SK-N-SH (cell line): ENCODE results near the gene TRIM15. TPM values are rescaled to one million over a fixed set of nuclear protein-coding genes. Genes with fewer than 3 reads are reported as not detected.

Experiments used
- CTCF ChIA-PET: fragments of 300-600, 350-600 bp; formaldehyde crosslinking; extraction: SDS; loops from one replicate; lab custom pipeline; 2021; lab: Yijun Ruan, JAX
- POLR2A ChIA-PET: fragments of 350-600 bp; sonication (Branson Sonifier 250); formaldehyde crosslinking; extraction: SDS; loops from one replicate; lab custom pipeline; 2020; ENCODE audit warnings: antibody characterized with exemption, inconsistent platforms; lab: Yijun Ruan, JAX
- DNase-seq: peaks from one replicate; pipeline ENCODE4 v3.0.0; 2012
- H2AFZ ChIP-seq: fragments of 200-600 bp; sonication (generic); 2 replicates; pipeline ENCODE4 v1.8.1; 2016; ENCODE audit warnings: antibody characterized with exemption, mild to moderate bottlenecking, low read depth
- H3F3A ChIP-seq: fragments of 200-600 bp; sonication (generic); replicated peaks from 2 replicates; pipeline ENCODE3; 2016; ENCODE audit warnings: antibody characterized with exemption, mild to moderate bottlenecking; ENCODE audit not compliant: insufficient read depth
- H3K27ac ChIP-seq, 2 experiments: fragments of 200-500 bp in 1 of 2; fragments of 200-600 bp in 1 of 2; sonication (Bioruptor generic) in 1 of 2; sonication (generic), shearing (Covaris generic) in 1 of 2; 2 replicates each; pipeline versions ENCODE4 v1.5.1 to v1.6.1; 2014 to 2016; ENCODE audit warnings: low read depth in 2 of 2, inconsistent platforms in 1 of 2, low read length in 1 of 2, mild to moderate bottlenecking in 1 of 2, mixed read lengths in 1 of 2
- H3K27me3 ChIP-seq: fragments of 200-600 bp; sonication (generic), shearing (Covaris generic); 2 replicates; pipeline ENCODE4 v1.6.1; 2016; ENCODE audit warnings: mixed run types; ENCODE audit not compliant: insufficient read depth
- H3K36me3 ChIP-seq, 2 experiments: fragments of 200-500 bp in 1 of 2; fragments of 200-600 bp in 1 of 2; sonication (Bioruptor generic) in 1 of 2; sonication (generic) in 1 of 2; replicated peaks in 1 of 2; 2 replicates each; pipeline versions ENCODE3 to v1.5.1; 2014 to 2016; ENCODE audit warnings: low read length in 1 of 2, mild to moderate bottlenecking in 1 of 2; ENCODE audit not compliant: insufficient read depth in 2 of 2, control insufficient read depth in 1 of 2
- H3K4me1 ChIP-seq, 2 experiments: fragments of 200-500 bp in 1 of 2; fragments of 200-600 bp in 1 of 2; sonication (Bioruptor generic) in 1 of 2; sonication (generic), shearing (Covaris generic) in 1 of 2; 2 replicates each; pipeline versions ENCODE4 v1.5.1 to v1.6.1; 2014 to 2016; ENCODE audit warnings: low read depth in 1 of 2, low read length in 1 of 2, mixed run types in 1 of 2; ENCODE audit not compliant: insufficient read depth in 2 of 2, control insufficient read depth in 1 of 2
- H3K4me2 ChIP-seq: fragments of 200-600 bp; sonication (generic), shearing (Covaris generic); 2 replicates; pipeline ENCODE4 v1.6.1; 2017; ENCODE audit warnings: mixed run types
- H3K4me3 ChIP-seq, 2 experiments: fragments of 200-500 bp in 1 of 2; fragments of 200-600 bp in 1 of 2; sonication (Bioruptor generic) in 1 of 2; sonication (generic), shearing (Covaris generic) in 1 of 2; 2 replicates each; pipeline versions ENCODE4 v1.5.1 to v1.8.1; 2014 to 2016; ENCODE audit warnings: low read depth in 2 of 2, inconsistent platforms in 1 of 2, low read length in 1 of 2, mild to moderate bottlenecking in 1 of 2, mixed read lengths in 1 of 2, moderate library complexity in 1 of 2
- H3K79me2 ChIP-seq: fragments of 200-600 bp; sonication (generic); 2 replicates; pipeline ENCODE4 v1.8.1; 2017; ENCODE audit warnings: mild to moderate bottlenecking; ENCODE audit not compliant: insufficient read depth
- H3K9ac ChIP-seq: fragments of 200-600 bp; sonication (generic); 2 replicates; pipeline ENCODE4 v1.6.1; 2017; ENCODE audit warnings: mixed run types
- H3K9me2 ChIP-seq: fragments of 200-600 bp; sonication (generic); 2 replicates; pipeline ENCODE4 v1.6.1; 2017; ENCODE audit warnings: mixed run types
- H3K9me3 ChIP-seq: fragments of 200-600 bp; sonication (generic); 2 replicates; pipeline ENCODE4 v1.6.1; 2017; ENCODE audit warnings: mixed run types, mild to moderate bottlenecking, moderate library complexity
- H4K20me1 ChIP-seq: fragments of 200-600 bp; sonication (generic); 2 replicates; pipeline ENCODE4 v1.6.1; 2017; ENCODE audit warnings: mild to moderate bottlenecking, mixed run types; ENCODE audit not compliant: insufficient read depth
- CTCF ChIP-seq: fragments of 200-600 bp; sonication (generic); IDR thresholded peaks from 2 replicates; pipeline ENCODE4 v1.6.1; 2017; ENCODE audit warnings: antibody characterized with exemption, mild to moderate bottlenecking, moderate library complexity
- EZH2phosphoT487 ChIP-seq: fragments of 200-600 bp; sonication (generic); IDR thresholded peaks from 2 replicates; pipeline ENCODE4 v1.6.1; 2017; ENCODE audit warnings: low read depth, mixed run types, mild to moderate bottlenecking, antibody characterized with exemption, moderate library complexity, borderline replicate concordance
- GABPA ChIP-seq: IDR thresholded peaks from 2 replicates; pipeline ENCODE4 v1.4.0; 2012; ENCODE audit warnings: low read depth, mild to moderate bottlenecking
- JUND ChIP-seq: IDR thresholded peaks from 2 replicates; pipeline ENCODE4 v1.4.0; 2012
- MEF2A ChIP-seq: IDR thresholded peaks from 2 replicates; pipeline ENCODE4 v1.4.0; 2012; ENCODE audit warnings: low read depth, borderline replicate concordance
- TAF1 ChIP-seq: IDR thresholded peaks from 2 replicates; pipeline ENCODE4 v1.6.1; 2012; ENCODE audit warnings: low read depth, mild to moderate bottlenecking, low read length, moderate library complexity, borderline replicate concordance
- TEAD4 ChIP-seq: IDR thresholded peaks from 2 replicates; pipeline ENCODE4 v1.4.0; 2012; ENCODE audit warnings: mild to moderate bottlenecking, borderline replicate concordance; ENCODE audit not compliant: insufficient read depth
- USF1 ChIP-seq: IDR thresholded peaks from 2 replicates; pipeline ENCODE4 v1.4.0; 2012; ENCODE audit warnings: low read depth, borderline replicate concordance
- WGBS: methylation state at CpG from one replicate; pipeline ENCODE4 v1.1.6; 2017; ENCODE audit warnings: low lambda C conversion rate; 5-methylcytosine and 5-hydroxymethylcytosine counted together
- polyA plus RNA-seq, 3 experiments: library from polyadenylated mRNA; depleted of rRNA; stranded (reverse); fragments of >200 nt; gene quantifications; 2 replicates each; pipeline ENCODE4 v1.2.3, GENCODE V29; 2012

Gene TRIM15
- not detected in 2 replicates for polyA plus RNA-seq (2012; rRNA removed)
- polyA plus RNA-seq (2012; cell fraction: cytosol; rRNA removed): not detected in 2 replicates
- not detected in 2 replicates for polyA plus RNA-seq (2012; cell fraction: nucleus; rRNA removed)

- Histone ChIP-seq H3K4me1 (no peaks in the 10 kb centered on the region; a peak in 1 of 4 replicates), H2AFZ (no peak within 1 kb of the TSS), H3K36me3 (no peaks in the 10 kb centered on the region), H3K9ac (no peak within 1 kb of the TSS), H3K9me2 (no peaks in the 10 kb centered on the region), H3K4me2 (no peak within 1 kb of the TSS), H3K27ac (no peak within 1 kb of the TSS), H3K79me2 (no peaks in the 10 kb centered on the region)
- TF ChIP-seq JUND: no peak
- no peak for TF ChIP-seq TEAD4
- no peak for TF ChIP-seq TAF1
- TF ChIP-seq CTCF: no peak
- TF ChIP-seq, all 33 proteins: peak for 0
- ChIA-PET CTCF (interaction anchor here (0.6 to 1.4 kb wide), 3 partner anchors 60 to 697 kb away, joined by 3 to 6 read pairs (median 4); no protein-coding TSS in a partner anchor), POLR2A (no interaction called here)
- no peaks in the 10 kb centered on the region for H4K20me1 ChIP-seq
- H3F3A ChIP-seq: no peaks in the 10 kb centered on the region
- H3K27me3 ChIP-seq: peaks cover 65% of the 10 kb centered on the region; the same call in 1 of the 2 replicates
- H3K9me3 ChIP-seq: no peaks in the 10 kb centered on the region
- no peak within 1 kb of the TSS for H3K4me3 ChIP-seq
- no peak for DNase-seq
- WGBS: 19% methylated on average over 14 of the region's 31 CpGs
These were observed at the start of gene TRIM15 for GRCh38 chr6:30163090-30163917. Gene TRIM15, plus strand, starts transcription at chr6:30163546. Its CDS starts 139 bp downstream, at chr6:30163685.

GRCh38 chr6:30113841-30114240 is 49.5 kb upstream of the TRIM15 start:
- Histone ChIP-seq H3K27ac (no peak overlapping the region), H3K9ac (no peak overlapping the region), H3K9me2 (no peaks in the 10 kb centered on the region), H4K20me1 (no peaks in the 10 kb centered on the region), H3K79me2 (no peaks in the 10 kb centered on the region), H3F3A (peaks cover 4% of the 10 kb centered on the region), H3K4me1 (no peaks in the 10 kb centered on the region), H3K27me3 (peaks cover 53% of the 10 kb centered on the region), H3K4me2 (no peak overlapping the region), H3K4me3 (no peak overlapping the region), H3K36me3 (no peaks in the 10 kb centered on the region), H2AFZ (no peak overlapping the region), H3K9me3 (no peaks in the 10 kb centered on the region)
- WGBS: 0% methylated on average over 1 of the region's 1 CpG
- ChIA-PET CTCF (interaction anchor here (1.1 to 3.6 kb wide), 3 partner anchors 10 to 17 kb away, joined by 3 to 31 read pairs (median 25); no protein-coding TSS in a partner anchor), POLR2A (no interaction called here)
- TF ChIP-seq USF1: no peak
- TF ChIP-seq MEF2A: no peak
- no peak for TF ChIP-seq GABPA
- TF ChIP-seq EZH2phosphoT487: no peak
- no peak for DNase-seq
